Epidermal melanocyte (primary cell): ENCODE results near the gene CREB3L2.
"Not testable (repeated sequence)": the region's sequence is repeated elsewhere in the genome, so short reads cannot be mapped to it uniquely, and the experiment has no call there.

Experiments used
- DNase-seq: peaks from one replicate; pipeline ENCODE4 v3.0.0; 2011; ENCODE audit warnings: low spot score; ENCODE audit not compliant: insufficient read length

CREB3L2 gene

DNA sequence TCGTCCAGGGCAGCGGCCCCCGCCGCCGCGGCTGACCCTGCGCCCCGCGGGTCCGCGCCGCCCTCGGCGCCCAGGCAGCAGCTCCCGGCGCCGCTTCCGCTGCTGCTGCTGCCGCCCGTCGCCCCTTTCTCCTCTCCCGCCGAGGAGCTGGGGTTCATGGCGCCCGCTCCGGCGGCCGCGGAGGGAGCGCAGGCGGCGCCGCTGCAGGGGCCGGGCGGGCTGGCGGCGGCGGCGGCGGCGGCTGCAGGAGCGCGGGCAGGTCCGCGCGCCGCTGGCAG, 155.4 kb downstream of the CREB3L2 start:
- no peak for DNase-seq

GRCh38 chr7:137844677-137845425, 157.0 kb downstream of the CREB3L2 start:
- DNase-seq: no peak

DNA sequence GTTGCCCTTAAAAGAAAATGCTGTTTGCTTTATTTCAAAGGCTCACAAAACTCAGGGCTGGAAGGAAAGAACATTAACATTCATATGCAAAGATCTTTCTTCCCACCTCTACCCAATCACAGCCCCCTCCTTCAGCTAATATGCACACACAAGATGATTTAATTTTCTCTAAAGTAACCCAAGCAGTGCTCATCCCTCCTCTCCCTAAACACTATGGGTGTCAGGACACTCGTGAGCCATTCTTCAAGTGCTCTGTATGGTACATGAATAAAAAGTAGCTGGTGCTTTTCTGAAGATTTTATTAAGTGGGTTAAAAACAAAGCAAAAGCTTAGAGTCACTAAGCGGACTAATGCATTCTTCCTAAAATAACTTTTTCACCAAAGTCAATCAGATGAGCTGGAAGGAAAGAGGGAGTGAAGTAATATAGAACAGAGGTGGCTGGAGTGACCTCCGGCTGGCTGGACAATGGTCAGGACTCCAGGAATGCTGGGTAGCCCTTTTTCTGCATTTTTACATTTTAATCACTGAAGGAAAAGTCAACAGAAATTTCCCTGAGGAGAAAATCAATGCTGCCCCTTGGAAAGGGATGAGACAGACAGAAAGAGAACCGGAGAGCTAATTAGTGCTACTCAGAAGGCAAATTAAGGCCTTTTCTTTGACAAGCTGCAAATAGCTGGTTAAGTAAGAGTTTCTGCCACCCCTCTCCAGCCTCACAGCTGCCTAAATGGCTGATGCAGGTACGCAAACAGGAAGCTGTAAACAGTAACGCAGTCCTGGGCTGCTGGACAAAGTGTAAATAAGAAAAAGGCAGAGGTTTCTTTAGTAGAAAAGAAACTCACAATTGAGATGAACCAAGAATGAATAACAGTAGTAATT, 161.7 kb downstream of the CREB3L2 start:
- DNase-seq: no peak

DNA sequence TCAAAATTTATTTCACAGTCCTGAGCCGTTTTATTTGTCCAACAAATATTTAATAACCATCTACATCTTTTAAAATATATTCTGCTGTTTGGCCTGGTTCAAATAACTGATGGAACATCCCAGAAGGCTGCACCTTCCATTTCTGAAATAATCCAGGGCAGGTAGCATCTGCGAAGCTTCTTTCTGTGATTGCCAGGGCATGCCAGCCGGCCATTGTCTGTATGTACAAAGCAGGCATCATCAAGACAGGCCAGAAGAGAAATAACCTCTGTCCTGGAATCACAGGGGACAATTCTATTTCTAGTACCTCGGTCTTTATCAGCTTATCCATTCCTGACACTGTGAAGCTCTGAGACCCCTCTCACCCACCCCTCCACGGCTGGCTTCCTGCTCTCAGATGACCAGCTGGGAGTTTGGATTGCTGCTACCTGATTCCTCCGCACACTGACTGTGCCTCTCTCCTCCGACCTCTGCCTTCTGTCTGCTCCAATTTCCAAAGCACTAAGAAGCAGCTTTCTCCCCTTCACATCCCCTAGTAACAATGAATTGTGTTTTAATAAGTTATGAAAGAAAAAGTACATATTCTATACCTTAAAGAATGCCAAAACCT, 163.1 kb downstream of the CREB3L2 start:
- no peak for DNase-seq

- no peak for DNase-seq
Measured at GRCh38 chr7:137836541-137836940, 165.3 kb downstream of the CREB3L2 start.

- no peak for DNase-seq
Measured at GRCh38 chr7:137836113-137836509, 165.8 kb downstream of the CREB3L2 start.

GRCh38 chr7:137835486-137836112, 166.3 kb downstream of the CREB3L2 start:
- no peak for DNase-seq

GRCh38 chr7:137834552-137834951, 167.3 kb downstream of the CREB3L2 start:
- DNase-seq: no peak

- not testable (repeated sequence) for DNase-seq
Measured at GRCh38 chr7:137832990-137833389, 168.9 kb downstream of the CREB3L2 start.

- no peak for DNase-seq
Measured at GRCh38 chr7:137832382-137832781, 169.5 kb downstream of the CREB3L2 start.

DNA sequence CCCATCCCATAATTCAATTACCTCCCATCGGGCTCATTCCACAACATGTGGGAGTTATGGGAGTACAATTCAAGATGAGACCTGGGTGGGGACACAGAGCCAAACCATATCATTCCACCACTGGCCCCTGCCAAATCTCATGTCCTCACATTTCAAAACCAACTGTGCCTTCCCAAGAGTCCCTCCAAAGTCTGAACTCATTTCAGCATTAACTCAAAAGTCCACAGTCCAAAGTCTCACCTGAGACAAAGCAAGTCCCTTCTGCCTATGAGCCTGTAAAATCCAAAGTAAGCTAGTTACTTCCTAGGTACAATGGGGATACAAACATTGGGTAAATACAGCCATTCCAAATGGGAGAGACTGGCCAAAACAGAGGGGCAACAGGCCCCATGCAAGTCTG, 170.3 kb downstream of the CREB3L2 start:
- not testable (repeated sequence) for DNase-seq

GRCh38 chr7:137829337-137829992, 172.4 kb downstream of the CREB3L2 start:
- no peak for DNase-seq

DNA sequence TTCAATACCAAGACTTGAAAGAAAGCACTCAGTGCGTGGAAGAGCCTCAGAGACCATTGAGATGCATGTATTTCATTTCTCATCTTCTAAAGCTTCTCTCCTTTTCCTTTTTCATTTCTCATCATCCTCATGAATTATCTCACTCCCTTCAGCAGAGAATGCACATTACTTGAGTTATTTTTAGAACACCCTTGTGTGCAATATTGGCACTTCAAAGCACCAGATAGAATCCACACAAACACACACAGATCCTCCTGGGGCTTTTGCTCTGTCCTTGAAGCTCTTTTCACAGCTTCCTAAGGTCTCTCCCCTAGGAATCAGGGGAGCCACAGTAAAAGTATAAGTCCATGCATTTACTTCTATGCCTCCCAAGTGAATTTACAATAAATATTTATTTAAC, 173.4 kb downstream of the CREB3L2 start:
- no peak for DNase-seq

GRCh38 chr7:137825489-137825888, 176.4 kb downstream of the CREB3L2 start:
- no peak for DNase-seq
